Measurements from ENCODE around the gene CCN2.
"Not testable (repeated sequence)": the region's sequence is repeated elsewhere in the genome, so short reads cannot be mapped to it uniquely, and the experiment has no call there.

Gene CCN2

DNA sequence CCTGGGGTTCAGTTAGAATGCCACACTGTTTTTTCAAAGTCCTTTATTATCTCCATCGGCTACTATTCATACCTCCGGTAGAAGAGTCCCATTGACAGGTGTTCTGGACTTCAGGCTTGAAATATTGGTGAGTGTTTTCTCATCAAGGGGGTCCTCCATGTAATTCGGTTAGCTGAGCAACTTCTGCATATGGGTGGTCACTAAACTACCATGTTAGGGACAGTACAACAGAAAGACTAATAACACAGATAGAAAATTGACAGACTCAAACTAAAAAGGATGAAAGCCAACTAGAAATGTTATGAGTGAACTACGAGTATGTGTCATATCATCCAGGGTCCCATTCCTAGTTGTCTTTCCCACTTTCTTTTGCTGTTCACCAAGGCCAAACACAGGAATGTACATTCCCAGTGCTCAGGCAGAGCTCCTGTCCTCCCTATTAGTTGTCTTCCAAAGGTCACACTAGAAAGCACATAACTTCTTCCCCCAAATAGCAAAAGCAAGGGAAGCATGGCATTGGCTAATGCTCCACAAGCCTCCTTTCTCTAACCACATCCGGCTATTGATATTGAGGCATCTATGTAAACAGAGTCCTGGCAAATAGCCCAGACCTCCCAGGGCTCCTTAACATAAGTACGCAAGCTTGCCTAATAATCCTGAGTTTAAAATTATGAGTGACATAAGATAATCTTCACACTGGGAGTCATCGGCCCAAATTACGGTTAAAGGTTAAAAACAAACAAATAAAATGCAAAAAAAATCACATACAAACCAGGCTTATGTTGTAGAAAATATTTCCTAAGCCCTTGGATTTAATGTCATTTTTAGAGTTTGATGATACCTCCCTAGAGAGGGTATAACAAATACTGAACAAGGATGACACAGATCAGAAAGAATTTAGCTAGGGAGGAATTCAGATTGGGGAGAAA, 13.2 kb downstream of the CCN2 start:
- DNase-seq, result no peak

DNA sequence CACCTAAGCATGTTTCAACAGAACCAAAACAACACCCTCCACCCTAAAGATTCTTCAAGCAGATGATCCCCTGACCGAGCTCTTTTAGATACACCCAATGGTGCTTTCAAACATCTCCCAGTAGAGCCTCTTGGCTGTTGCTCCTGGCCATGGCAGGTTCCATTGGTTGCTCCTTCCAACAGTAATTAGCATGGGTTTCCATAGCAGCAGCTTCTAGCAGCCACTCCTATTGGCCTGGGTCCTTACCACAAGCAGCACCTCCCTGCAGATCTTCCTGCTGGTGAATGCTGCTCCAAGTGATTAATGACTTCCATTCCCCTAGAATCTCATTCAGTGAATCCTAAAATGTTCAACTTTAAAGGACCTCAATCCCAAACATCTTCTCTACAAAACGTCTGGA, 13.9 kb downstream of the CCN2 start:
- no peak for DNase-seq

DNA sequence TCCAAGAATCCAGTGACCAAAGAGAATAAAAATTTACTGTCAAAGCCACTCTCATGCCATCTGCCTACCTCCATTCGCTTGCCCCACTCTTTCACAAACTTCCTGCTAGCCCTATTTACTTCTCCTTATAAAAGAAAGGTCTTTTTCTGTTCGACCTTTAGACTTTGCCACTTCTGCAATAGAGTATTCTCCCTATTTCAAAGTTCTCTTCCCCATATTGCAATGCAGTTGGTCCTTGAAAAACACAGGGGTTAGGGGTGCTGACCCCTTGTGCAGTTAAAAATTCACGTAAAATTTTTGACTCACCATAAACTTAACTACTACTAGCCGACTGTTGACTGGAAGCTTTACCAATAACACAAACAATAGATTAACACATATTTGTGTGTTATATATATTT, 15.0 kb downstream of the CCN2 start:
- no peak for DNase-seq

DNA sequence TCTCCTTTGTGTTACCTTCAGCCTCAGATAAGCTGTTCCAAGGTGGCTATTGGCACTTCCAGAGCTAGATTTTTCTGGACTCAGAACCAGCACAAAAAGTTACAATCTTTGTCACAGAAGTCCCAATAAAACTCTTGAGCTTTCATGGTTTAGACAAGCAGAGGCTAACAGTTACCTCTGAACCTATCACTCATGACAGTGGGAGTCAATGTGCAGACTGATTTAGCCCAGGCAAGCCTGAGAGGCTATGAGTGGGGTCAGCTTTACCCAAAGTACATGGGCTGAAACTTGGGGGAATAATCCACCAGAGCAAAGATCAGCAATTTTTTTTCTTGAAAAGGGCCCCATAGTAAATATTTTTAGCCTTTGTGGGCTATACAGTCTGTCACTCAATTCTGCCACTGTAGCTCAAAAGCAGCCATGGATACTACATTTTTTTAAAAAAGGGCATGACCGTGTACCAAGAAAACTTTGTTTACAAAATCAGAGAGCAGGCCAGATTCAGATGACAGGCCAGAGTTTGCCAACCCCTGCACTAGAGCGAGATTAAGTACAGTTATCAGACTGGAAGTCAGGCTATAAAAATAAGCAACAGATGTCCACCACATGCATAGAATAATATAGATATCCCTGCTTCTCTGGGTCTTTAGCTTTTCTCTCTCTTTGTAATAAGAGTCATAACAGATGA, 20.0 kb downstream of the CCN2 start:
- no peak for DNase-seq

DNA sequence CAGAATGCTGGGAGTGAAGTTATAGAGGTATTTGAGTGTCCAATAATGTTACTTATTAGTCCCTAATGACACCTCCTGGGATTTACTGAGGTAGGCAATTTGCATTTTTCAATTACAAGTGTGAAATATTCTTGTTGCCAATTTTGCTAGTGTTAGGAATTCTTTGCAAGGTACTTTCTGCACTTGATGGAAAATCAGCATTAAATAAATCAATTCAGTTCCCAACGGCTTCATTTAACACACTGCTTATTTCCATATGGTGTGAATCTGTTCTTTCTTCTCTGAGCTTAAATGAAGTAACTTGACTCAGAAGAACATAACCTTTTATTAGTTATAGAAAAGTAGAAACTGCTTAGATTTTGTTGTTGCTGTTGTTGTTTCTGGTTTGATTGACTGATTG, 21.2 kb downstream of the CCN2 start:
- no peak for DNase-seq

DNA sequence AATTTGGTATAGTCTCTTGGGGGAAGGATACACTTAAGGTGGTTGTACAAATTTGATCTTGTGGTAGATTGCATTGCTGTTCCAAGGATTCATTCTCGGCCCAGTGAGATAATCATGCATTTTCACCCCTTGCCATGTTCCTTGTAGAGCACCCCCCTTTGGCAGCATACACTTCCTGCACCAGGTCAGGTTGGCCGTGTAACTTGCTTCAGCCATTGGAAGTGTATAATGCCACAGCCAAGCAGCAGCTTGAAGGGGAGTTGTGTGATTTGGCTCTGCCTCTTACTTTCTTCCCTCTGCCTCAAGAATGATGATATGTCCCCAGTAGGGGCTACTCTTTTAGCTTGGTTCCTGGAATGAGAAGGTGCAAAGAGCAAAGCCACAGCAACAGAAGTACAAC, 21.9 kb downstream of the CCN2 start:
- no peak for DNase-seq

DNA sequence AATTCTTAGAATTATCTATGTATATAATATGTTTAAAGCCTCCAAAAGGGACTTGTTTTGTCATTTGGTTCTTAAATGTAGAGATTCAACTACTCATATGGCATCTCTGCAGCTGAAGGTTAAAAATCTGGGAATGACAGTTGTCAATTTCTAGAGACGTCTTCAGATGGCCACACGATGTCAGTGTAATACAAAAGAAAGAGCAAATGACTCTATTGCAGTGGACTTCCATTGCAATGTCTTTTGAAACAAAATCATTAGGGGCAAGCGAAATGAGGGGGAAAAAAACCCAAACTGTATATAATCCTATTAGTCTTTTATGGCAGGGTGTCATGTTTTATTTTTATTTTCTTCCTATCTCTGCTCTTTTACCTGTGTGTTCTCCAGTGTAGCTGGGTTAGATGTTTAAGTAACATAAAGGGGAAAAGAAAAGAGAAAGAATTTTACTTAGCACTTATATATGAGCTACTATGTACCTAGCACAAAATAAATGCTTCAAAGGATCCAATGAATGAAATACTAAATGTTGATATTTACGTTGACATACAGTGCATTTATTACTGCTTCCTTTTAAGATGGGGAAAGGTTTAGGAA, 26.2 kb downstream of the CCN2 start:
- no peak for DNase-seq

DNA sequence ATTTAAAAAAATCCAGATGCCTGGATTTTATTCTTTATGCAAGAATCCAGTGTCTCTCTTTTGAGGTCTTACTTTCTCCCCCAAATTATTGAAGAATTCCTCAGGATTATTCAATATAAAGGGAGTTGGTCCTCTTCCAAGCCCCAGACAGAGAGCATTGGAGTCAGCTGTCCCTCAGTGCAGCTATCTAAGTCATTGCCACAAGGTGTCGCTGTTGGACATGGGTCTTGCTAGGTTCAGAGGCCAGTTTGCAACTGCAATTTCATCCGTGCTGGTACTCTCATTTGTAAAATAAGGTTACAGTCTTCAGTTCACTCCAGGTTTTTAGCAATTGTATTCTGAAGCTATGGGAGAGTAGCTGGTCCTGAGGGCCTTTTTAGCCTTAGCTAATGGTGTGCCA, 27.8 kb downstream of the CCN2 start:
- no peak for DNase-seq

DNA sequence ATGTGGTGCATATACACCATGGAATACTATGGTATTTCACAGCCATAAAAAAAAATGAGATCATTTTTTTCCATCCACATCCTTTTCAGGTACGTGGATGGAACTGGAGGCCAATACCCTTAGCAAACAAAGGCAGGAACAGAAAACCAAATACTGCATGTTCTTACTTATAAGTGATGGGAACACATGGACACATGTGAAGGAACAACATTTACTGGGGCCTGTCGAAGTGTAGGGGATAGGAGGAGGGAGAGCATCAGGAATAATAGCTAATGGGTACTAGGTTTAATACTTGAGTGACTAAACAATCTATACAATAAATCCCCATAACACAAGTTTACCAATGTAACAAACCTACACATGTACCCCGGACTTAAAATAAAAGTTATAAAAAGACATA, 30.5 kb downstream of the CCN2 start:
- DNase-seq, result no peak

DNA sequence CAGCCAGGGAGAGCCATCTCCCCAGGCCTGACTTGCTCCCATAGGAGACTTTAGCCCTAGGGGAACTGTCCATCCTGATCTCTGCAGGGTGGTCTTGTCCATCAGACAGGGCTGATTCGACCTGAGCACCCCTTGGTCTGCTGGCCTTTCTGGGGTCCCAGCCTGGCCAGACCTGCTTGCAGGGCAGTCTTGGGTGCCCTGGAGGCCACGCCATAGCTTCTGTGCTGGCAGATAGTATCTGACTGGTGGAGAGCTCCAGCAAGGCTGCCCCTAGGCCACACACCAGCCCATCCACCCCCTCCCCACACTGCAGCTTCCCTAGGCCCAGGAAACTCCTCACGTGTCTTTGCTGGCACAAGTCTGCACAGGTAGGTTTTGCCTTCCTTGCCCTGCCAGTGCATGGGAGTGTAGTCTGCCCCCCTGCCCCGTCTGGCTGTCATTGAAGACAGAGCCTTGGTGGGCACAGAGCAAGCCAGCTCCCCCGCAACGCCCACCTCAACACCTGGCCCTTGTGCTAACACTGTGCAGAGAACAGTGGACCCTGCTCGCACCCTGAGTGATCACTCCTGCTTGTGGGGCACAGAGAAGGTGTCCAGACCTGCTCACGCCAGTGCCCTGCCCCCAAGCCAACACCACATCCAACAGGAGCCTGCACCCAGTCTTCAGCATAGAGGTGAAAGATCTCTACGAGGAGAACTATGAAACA, 32.4 kb downstream of the CCN2 start:
- DNase-seq, result no peak

DNA sequence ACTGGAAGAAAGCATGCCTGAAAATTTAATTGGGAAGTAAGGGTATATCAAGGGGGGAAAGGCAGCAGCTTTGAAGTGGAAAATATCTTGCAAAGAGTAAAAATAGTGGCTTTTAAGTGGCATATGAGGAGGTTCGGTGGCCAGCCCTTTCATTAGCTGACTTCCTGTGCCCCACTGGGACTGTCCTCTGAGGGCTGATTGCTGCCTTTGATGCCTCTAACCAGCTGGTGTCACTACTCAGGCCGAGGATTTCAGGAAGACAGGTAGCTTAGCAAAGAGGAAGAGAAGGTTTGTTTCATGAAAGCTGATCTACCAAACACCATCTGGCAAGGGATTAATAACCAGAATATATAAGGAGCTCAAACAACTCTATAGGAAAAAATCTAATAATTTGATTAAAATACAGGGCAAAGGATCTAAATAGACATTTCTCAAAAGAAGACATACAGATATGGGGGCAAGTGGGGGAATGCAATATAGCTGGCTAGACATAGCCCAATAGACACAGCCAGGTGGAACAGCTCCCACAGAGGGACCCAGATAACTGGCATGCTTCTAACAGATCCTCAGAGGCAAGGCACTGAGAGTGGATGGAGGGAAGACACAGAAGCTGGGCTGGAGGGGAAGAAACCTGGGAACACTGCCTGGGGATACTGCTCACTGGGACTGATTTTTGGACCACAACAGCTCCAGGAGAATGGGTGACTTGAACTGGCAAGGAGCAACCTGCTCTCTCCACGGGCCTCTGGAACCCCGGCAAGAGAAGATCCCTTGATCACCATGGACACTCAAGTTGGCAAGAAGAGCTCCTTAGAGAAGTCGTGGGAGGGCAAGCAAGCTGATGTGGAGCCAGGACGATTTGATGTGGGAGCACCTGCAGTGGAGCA, 33.2 kb downstream of the CCN2 start:
- DNase-seq, result no peak

DNA sequence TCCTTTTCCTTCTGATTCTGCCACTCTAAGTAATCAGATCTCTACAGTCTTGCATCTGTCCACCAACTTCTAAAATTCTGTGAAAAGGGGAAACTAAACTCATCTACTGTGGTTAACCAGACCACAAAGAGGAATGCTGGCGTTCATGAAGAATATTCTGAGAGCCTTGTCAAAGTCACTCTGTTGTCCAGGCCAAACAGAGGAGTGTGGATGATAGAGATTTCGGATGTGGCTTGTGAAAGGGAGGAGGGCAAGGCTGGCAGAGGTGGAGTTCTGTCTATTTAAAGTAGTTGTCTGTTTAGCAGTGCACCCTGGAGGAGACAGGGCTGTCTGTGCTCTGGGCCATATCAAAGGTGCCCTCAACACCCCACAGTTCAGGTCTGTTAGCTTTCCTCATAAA, 33.9 kb downstream of the CCN2 start:
- no peak for DNase-seq

DNA sequence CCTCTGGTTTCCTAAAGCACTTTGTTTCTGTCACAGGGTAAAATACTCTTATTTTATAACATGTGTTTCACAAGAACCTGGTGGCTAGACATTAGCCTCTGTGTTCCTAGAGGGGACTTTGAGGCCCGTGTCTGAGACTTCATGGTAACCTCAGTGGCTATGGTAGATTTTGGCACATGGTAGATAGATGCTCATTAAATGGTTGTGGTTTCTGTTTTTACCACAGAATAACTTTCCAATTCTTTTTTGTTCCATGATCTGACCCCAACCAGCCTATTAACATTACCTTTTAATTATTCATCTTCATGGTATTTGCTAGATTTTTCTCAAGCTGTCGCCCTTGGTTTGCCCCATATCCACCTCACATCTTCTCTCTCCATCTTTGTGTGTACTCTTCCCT, 34.3 kb downstream of the CCN2 start:
- DNase-seq, result no peak

DNA sequence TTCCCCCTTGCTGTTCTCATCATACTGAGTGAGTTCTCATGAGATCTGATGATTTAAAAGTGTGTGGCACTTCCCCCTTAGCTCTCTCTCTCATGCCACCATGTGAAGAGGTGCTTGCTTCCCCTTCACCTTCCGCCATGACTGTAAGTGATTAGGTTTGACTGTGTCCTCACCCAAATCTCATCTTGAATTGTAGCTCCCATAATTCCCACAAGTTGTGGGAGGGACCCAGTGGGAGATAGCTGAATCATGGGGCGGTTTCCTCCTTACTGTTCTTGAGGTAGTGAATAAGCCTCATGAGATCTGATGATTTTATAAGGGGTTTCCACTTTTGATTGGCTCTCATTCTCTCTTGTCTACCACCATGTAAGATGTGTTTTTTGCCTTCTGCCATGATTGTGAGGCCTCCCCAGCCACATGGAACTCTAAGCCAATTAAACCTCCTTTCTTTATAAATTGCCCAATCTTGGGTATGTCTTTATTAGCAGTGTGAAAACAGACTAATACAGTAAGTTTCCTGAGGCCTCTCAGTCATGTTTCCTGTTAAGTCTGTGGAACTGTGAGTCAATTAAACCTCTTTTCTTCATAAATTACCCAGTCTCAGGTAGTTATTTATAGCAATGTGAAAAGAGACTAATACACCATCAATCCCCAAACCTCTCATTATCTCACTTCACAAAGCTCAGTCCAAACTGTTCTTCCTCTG, 34.9 kb downstream of the CCN2 start:
- not testable (repeated sequence) for DNase-seq

DNA sequence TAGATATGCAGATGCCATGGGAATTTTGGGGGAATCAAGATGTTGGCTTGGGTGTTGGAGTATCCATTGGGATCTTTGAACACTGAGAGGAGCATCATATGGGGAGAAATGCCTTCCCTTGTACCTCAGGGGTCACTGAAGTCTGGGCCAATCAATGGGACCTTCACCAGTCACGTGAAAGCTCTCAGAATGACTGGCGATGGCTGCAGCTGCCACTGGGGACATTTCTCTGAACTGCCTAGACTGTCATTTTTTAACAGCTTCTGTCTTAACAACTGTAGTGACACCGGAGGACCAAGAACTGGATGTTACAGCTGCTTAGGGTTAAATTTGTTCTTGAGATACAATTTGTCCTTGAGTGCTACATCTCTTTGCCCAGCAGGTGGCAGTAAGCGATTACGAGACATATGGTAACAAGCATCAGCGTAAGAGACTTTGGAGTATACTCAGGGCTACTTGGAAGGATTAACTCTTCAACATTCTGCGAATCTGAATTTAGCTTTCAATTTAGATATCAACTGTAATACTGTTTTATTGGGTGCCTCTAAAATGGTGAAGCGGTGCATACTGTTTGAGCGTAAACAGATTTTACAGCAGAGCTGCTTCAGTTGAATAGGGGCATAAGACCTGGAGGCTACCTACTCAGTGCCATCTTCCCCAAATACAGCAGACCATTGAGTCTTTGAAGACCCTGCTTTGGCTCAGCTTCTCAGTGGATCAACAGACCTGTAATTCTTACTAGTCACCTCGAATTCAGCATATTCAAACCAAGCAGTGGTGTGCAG, 36.0 kb downstream of the CCN2 start:
- peak; percentile 43 for DNase-seq

DNA sequence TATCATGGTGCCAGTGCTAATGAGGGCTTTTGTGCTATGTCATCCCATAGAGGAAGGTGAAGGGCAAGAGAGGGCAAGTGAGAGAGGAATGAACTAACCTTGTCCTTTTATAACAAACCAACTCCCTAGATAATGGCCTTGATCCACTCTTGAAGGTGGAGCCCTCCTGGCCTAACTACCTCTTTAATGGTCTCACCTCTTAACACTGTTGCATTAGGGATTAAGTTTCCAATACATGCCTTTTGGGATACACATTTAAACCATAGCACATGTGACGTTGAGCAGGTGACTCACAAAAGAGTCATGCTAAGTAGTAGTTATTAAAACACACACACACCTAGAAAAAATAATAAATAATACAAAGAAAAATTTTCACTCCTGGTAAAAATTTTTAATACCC, 36.9 kb downstream of the CCN2 start:
- no peak for DNase-seq

DNA sequence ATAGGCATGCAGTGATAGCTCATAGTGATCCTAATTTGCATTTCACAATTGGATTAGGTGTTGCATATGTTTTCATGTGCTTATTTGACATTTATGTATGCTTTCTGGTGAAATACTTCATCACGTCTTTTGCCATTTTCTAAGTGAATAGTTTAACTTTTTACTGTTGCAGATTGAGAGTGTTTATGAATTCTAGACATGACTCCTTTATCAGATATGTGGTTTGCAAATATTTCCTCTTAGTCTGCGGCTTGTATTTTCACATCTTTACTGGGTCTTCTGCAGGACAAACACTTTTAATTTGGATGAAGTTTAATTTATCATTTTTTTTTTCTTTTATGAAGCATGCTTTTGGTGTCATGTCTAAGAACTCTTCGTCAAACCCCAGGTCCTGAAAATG, 39.2 kb downstream of the CCN2 start:
- DNase-seq, result no peak

DNA sequence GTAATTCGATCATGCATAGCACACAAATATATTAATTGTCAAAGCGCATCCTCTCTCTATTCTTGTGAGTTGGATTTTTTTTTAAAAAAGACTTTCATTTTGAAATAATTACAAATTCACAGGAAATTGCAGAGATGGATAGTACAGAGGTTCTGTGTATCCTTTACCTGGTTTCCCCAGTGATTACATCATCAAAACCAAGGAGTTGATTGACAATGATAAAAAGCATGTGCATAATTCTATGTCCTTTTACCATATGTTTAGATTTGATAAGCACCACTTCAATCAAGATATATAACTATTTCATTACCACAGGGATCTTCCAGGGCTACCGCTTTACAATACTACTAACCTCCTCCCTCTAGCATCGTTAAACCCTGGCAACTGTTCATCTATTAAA, 40.2 kb downstream of the CCN2 start:
- no peak for DNase-seq

DNA sequence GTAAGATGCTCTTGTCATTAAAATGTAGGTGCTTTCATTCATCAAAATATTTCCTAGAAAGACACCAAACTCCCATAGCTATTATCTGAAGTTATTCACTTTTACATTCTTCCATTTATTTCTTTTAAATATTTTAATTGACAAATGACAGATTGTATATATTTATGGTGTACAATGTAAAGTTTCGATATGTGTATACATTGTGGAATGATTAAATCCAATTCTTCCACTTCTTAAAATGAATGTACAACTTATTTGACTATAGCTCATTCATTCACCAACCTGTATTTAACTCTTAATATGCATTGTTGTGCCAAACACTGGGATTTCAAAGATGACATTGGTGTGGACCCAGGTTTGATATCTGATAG, 41.0 kb downstream of the CCN2 start:
- no peak for DNase-seq

DNA sequence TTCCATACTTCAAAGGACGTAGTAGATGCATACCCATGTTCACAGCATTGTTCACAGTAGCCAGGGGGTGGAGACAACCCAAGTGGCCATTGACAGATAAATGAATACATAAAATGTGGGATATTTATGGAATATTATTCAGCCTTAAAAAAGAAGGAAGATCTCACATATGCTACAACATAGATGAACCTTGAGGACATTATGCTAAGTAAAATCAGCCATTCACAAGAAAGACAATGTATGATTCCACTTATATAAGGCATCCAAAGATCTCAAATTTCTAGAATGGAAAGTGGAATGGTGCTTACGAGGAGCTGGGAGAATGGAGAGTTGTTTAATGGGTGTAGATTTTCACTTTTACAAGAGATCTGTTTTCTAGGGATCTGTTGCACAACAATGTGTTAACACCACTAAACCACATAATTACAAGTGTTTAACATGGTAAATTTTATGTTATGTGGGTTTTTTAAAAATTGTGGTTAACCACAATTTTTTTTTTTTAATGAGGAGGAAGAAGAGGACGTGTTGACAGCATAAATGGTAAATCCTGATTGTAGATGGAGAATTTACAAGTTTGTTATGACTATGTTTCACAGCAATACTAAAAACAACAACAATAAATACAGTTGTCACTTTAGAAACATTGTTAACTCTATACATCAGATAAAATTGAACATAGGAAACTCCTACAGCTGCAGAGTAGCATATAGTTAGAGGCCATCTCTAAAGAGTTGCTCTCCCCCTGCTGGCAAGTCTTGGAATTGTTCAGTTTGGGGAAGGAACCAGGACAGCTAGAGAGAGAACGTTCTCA, 41.6 kb downstream of the CCN2 start:
- DNase-seq, result peak; percentile 71

Data from activated CD8-positive, alpha-beta memory T cell treated with anti-CD3 and anti-CD28 coated beads, Interleukin-2, amount 50 U/mL, for 4 hours (primary cell).